DLD1 (cell line): ENCODE results near the gene STRA6.

ENCODE experiments used
- in situ Hi-C: cut with HindIII; loops from 2 replicates; pipeline ENCODE4 v1.10.0; 2017; ENCODE audit warnings: low sequenced_read_pairs

The STRA6 gene

DNA sequence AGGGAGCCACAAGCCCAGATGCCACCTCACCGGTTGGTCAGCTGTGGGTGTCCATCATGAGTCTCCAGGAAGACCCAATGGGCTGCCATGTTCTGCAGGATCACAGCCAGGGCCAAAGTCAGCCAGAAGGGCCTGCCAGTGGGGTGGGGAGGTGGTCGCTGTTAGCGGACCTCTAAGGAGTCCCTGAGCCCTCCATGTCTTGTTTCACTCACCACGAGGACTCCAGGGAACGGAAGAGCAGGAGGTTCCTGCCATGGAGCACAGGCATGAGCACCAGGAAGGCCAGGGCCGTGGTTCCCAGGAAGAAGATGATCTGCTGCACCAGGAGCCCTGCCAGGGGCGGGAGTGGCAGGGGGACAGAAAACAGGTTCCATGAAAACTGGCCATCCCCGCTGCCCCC lies 20.5 kb downstream of the STRA6 start:
- in situ Hi-C loops = no loop called here

DNA sequence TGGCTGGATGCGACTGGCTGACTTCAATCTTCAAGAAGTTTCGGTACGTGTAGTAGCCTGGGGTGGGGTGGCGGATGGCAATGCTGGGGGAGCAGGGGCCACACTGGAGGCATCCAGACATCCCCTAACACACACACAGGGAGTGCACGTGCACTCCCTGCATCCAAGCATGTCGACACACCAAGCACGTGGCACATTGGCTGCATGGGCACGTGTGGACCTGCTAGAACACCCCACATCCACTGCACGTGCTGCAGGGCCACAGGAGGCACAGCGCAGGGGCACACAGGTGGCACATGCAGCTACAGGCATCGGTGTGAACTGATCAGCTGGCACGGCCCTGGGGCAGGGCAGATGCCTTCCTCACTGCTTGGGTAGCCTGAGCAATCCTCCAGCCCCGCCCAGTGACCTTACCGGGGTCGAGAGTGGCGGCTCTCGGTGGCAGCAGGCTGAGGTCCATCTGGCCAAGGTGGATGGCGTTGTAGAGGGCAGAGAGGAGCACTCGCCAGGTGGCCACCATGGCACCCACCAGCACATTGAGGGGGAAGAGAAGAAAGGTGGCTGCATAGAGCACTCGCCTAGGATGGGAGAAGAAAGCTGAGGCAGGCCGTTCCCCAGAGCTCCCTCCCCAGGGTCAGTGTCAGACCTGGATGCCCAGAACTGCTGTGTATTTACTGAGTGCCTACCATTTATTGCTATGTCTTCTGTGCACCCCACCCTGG lies 21.5 kb downstream of the STRA6 start:
- in situ Hi-C loops = no loop called here

DNA sequence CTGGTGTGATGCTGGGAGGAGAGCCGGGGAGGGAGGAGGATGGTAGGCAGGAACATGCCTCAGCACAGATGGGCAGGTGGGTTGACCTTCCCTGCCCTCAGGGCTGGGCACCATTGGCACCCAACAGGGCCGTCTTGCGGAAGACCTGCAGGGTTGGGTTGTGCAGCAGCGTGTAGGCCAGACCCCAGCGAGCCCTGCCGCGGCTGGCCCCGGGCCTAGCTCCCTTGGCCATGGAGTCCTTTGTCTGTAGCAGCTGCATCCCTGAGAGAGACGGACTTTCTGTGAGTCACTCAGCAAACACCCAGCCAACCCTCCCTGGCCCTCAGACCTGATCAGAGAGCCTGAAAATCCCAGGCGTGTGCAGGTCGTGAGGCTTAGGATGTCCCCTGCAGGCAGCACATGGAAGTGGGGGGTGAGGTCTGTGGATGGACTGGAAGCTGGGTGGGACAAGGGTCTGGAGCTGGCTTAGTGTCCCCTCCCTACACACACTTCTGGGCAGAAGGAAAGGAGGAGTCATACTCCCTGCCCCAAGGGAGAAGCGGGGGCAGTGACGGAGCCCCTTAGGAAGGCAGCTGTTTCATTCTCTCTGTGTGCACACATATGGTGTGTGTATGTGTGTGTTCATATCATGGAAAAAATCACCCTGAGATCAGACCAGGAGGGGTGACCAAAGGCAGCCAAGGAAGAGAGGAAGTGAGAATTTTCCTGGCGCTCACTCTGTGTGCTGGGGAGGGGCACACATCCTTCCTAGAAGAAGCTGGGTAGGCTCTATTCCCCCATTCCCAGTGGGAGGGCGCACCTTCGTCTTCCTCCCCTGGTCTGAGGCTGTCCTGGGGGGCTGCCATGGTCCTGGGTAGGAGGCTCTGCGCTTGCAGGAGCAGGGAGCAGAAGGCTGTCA lies 22.4 kb downstream of the STRA6 start:
- in situ Hi-C loops = no loop called here

DNA sequence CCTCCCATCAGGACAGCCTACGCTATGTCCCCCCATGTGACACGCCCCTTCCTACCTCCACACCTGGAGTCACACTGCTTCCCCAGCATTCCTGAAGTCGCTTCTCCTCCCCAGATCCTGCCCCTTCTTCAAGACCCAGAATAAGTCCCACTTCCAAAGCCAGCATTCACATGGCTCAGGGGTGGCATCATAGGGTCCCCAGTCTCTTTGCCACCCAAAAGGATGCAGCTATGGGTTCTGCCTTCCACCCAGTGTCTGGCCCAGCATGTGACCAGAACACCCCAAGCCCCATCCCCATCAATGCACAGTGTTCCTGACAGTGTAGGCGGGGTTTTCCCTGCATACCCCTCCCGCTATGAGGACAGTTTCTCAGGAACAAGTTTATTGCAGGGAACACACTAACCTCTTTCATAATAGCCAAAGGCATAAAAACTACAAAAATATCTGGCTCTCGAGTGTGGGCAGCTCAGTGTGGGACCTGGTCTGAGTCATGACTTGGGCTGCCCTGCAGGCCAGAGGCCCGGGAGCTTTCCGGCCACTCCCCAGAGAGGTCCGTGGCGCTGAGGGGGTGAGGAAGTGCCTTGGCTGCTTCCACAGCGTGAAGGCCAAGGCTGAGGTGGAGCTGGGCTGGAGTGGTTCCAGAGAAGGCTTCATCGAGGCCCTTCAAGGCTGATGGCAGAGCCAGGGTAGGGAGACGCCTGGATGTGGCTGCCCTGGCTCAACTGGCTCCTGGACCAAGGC lies 23.3 kb downstream of the STRA6 start:
- in situ Hi-C loops = no loop called here

DNA sequence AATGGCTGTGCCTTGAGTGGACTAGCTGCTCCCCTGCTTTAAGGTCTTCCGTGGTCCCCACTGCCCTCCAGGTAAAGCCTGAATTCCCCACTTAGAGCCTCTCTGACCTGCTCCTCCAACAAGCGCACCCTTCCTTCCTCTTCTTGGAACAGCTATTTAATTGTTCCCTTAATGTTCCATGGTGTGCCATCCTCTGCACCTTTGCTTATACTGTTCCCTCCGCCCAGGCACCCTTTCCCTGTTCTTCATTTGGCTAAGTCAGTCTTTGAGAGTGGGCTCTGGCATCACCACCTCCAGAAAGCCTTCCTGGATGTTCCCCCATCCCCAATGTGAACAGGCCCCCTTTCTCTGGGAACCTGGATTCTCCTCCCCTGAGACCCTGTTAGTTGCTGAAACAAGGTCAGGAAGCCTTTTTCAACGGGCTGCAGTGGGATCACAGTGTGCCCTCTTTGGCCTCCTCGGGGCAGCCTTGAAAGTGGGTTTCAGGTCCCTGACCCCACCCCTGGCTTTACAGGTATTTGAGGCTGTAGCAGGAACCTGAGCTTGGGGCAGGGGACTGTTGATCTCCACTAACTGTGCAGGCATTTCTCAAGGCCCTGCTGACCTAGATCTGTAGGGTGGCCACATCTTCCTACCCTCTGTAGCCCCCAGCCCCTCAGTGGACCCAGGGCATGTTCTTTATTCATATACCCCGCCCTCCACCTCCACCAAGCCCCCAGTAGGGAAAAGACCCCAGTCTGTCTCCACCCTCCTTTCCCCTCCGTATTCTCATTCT lies 24.1 kb downstream of the STRA6 start:
- in situ Hi-C loops = no loop called here

DNA sequence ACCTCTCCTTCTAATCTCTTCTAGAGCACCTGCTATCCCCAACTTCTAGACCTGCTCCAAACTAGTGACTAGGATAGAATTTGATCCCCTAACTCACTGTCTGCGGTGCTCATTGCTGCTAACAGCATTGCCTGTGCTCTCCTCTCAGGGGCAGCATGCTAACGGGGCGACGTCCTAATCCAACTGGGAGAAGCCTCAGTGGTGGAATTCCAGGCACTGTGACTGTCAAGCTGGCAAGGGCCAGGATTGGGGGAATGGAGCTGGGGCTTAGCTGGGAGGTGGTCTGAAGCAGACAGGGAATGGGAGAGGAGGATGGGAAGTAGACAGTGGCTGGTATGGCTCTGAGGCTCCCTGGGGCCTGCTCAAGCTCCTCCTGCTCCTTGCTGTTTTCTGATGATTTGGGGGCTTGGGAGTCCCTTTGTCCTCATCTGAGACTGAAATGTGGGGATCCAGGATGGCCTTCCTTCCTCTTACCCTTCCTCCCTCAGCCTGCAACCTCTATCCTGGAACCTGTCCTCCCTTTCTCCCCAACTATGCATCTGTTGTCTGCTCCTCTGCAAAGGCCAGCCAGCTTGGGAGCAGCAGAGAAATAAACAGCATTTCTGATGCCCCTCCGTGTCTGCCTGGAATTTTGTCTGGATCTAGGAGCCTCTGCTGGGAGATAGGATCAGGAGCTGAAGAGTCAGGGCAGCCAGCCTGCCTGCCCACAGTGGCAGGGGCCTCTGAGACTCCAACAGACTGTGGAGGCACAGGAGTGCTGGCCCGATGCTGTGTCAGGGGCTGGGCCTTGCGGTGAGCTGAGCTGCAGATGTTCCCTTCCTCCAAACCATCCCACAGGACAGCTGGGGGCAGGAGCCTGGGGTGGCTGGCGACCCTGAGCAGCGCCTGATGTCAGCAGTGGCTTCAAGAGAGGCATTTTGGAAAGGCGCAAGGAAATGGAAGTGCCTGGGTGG lies 26.0 kb downstream of the STRA6 start:
- in situ Hi-C loops = no loop called here

DNA sequence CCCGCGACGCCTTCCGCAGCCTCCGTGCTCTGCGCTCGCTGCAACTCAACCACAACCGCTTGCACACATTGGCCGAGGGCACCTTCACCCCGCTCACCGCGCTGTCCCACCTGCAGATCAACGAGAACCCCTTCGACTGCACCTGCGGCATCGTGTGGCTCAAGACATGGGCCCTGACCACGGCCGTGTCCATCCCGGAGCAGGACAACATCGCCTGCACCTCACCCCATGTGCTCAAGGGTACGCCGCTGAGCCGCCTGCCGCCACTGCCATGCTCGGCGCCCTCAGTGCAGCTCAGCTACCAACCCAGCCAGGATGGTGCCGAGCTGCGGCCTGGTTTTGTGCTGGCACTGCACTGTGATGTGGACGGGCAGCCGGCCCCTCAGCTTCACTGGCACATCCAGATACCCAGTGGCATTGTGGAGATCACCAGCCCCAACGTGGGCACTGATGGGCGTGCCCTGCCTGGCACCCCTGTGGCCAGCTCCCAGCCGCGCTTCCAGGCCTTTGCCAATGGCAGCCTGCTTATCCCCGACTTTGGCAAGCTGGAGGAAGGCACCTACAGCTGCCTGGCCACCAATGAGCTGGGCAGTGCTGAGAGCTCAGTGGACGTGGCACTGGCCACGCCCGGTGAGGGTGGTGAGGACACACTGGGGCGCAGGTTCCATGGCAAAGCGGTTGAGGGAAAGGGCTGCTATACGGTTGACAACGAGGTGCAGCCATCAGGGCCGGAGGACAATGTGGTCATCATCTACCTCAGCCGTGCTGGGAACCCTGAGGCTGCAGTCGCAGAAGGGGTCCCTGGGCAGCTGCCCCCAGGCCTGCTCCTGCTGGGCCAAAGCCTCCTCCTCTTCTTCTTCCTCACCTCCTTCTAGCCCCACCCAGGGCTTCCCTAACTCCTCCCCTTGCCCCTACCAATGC lies 27.1 kb downstream of the STRA6 start:
- in situ Hi-C loops = no loop called here

DNA sequence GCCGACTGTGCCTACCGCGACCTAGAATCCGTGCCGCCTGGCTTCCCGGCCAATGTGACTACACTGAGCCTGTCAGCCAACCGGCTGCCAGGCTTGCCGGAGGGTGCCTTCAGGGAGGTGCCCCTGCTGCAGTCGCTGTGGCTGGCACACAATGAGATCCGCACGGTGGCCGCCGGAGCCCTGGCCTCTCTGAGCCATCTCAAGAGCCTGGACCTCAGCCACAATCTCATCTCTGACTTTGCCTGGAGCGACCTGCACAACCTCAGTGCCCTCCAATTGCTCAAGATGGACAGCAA lies 27.7 kb downstream of the STRA6 start:
- in situ Hi-C loops = no loop called here

DNA sequence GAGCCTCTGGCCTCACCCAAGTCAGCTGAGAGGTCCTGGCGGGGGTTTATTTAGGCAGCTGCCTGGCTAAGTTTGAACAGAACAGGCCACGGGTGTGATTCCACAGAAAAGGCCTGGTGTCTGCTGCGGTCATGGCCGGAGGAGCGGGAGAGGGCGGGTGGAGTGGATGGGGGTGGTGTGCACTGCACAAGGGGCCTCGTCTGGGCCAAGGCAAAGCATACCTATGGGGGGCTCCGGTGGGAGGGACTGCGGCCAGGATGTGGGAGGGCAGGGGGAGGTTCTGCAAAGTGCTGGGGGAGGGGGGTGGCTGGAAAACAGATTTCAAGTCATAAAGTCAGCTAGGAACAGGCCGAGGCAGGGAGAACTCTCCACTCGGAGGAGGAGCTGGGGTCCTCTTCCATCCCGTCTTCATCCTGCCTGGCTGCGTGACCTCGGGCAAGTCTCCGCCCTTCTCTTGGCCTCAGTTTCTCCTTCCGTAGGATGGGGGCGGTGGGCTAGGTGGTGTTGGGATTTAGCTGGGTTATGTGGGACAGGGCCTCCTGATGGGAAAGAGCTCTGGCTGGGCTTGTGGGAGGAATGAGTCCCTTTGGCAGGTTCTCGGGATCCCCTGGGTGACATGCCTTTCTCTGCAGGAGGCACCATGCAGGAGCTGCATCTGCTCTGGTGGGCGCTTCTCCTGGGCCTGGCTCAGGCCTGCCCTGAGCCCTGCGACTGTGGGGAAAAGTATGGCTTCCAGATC lies 28.2 kb downstream of the STRA6 start:
- in situ Hi-C loops = no loop called here

DNA sequence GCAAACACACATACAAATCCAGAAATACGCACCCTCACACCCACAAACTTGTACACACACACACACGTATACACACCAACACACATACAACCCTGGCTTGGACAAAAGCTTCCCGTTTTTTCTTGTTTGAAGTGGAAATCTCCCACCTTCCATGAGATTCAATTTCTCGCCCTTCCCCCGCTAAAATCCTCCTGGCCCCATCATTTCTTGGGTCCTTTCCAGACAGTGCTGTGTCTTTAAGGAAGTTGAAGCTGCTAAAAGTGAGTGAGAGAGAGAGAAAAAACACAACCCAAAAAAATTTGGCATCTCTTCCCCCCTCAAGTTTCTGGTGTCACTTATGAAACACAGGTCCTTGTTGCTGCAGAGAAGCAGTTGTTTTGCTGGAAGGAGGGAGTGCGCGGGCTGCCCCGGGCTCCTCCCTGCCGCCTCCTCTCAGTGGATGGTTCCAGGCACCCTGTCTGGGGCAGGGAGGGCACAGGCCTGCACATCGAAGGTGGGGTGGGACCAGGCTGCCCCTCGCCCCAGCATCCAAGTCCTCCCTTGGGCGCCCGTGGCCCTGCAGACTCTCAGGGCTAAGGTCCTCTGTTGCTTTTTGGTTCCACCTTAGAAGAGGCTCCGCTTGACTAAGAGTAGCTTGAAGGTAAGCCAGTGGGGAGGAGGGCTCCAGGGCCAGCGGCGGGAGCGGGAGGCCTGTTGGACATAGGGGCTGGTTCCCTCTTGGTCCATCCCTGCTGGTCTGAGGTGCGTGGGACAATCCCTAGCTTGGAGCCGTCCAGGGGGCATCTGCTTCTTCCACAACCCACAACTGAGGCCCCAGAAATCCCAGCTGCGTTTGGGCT lies 29.0 kb downstream of the STRA6 start, which contains the start of gene ISLR:
TSS of gene ISLR (plus strand) at position 331 of the 839 bp plus-strand sequence. CDS start 1,149 bp downstream, outside the sequence.
- in situ Hi-C loops = no loop called here

DNA sequence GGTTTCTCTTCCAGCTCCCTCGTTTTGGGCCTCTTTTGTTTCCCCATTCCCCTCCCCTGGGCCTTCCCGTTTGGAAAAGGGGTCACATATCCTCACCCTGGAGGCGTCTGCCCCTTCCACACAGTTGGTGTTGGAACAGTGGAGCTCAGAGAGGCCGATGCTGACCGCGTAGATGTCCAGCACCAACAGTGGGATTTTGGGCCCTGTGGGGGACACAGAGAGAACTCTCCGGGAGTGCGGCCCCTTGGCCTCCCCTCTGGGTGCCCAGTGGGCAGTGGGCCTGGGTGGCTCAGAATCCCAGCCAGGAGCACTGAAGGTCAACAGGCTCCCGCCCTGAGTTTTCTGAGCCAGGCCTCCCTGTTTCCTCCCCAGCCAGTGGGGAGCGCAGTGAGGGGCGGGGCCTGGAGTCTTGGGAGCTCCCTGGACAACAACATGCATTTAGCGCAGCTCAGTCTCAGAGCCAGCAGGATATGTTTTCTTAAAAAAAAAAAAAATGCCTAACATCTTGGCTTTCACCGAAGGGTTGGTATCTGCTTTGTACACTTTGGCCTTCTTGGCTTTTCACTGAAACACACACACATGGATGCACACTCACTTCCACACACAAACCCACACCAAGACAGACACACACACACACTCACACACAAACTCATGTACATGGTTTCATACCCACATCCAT lies 29.7 kb downstream of the STRA6 start:
- in situ Hi-C loops = no loop called here

DNA sequence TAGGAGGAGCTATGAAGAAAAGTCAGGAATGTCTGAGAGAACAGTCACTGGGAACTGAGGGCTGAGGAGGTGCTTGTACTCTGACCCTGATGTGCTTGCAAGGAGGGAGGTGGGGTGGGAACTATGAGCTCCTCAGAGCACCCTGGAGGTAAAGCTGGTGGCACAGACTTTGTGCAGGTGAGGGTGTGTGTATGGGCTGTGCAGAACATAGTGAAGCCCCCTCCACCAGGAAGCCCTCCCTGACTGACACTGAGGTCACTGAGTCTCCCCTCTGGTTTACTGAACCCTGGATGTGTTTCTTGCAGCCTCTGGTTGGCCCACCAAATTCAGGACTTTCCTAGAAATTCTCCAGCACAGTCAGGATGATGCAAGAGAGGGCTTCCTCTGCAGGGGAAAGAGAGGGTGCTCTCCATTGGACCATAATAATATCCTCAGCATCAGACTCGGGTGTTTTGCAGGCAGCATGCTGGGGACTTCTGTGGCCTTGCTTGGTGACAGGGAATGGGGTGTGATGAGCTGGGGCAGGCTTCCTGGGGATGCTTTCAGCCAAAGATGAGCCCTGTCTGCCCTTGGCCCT lies 30.5 kb downstream of the STRA6 start:
- in situ Hi-C loops = no loop called here

DNA sequence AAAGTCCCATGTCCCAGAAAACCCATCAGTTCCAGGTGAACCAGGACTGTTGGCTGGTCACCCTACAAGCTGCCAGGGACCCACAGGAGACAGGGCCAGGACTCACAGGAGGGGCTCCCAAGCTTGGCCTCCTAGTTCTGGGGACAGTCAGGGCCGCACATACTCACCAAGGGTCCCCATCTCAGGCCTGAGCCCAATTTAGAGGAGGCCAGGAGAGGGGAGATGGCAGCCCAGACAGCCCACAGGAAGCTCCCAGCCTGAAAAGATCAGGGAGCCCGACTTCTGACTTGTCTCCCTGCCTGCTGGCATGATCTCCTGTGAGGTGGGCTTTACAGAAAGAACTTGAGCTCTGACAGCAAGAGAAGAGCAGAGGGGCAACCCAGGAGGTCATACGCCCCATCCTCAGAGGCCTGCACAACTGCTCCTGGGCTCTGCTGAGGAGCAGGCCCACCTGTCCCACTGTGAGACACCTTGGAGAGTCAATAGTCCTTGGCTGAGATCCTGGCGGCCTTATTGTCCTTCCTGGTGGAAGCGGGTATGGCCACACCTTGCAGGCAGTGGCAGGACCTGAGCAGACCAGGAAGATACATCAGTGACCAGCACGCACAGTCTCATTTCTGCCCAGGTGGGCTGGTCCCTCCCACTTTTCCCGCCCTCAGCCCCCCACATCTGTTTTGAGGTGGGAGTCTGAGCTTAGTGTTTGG lies 31.6 kb downstream of the STRA6 start:
- in situ Hi-C loops = no loop called here

DNA sequence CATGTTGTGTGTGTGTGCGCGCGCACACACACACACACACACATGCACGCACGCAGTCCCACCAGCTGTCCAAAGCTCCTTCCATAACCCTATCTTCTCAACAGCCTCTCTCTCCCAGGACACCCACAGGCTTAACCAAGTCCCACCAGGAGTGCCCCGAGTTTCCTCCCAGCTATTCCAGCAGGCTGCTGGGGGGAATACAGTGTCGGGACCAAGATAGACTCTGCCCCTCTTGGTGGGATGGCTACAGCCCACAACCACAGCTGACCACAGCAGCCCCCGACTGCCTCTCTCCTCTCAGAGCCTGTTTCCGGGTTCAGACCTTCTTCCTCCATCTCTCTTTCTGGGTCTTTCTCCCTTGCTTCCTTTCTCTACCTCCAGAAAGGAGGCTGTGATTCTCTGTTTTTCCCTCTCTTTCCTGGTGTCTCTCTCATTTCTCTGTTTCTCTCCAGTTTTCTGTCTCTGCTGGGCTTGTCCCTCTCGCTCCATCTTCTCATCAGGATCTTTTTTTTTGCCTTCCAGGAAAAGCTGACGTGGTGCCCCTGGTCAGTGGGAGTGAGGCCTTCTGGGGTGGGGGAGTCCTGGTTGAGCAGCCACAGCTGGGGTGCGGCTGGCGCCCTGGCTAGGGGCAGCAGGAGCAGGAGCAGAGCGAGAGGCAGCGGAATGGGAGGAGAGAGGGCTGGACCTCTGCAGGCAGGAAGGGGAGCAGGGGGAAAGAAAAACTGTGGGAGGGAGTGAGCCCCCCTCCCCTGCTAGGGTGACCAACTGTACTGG lies 32.3 kb downstream of the STRA6 start:
- in situ Hi-C loops = no loop called here

DNA sequence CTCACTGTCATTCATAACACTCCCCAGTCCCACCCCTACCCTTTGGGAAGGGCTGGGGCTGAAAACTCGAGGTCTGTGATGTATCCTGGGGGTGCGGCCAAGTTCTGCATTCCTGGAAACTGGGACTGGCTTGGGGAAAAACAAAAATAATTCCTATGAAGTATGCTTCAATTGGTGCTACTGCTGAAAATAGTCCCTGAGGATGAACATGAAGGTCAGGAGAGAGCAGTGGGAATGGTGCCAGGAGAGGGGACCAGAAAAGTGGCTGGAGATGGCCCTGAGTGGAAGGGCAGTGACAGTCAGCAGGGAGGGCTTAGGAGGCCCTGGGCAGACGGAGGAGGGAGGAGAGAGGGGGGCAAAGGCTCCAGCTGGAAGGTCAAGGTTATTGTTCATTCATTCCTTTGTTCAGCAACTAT lies 33.9 kb downstream of the STRA6 start:
- in situ Hi-C loops = no loop called here
